Measurements from ENCODE around the gene PAQR8.

Gene PAQR8

GRCh38 chr6:52362443-52363227 is 684 bp downstream of the PAQR8 start:
- peak overlapping the region; percentile 98 for H3K4me3 Mint-ChIP-seq

GRCh38 chr6:52363228-52363867 is 1.4 kb downstream of the PAQR8 start:
- peaks cover 43% of the 10 kb centered on the region for H3K4me1 Mint-ChIP-seq
- H3K27ac Mint-ChIP-seq: peak overlapping the region; percentile 88
- no peak for DNase-seq (ENCODE audit: low spot score in 2 of 2)
- peaks cover 17% of the 10 kb centered on the region for H3K36me3 Mint-ChIP-seq
- ATAC-seq: no peak
- peak overlapping the region; percentile 98 for H3K4me3 Mint-ChIP-seq
- H3K9me3 Mint-ChIP-seq: no peaks in the 10 kb centered on the region

More at GRCh38 chr6:52362443-52363227, 684 bp downstream of the PAQR8 start:
- peak; percentile 68 for ATAC-seq
- H3K36me3 Mint-ChIP-seq: peaks cover 17% of the 10 kb centered on the region
- H3K9me3 Mint-ChIP-seq: no peaks in the 10 kb centered on the region
- peak overlapping the region; percentile 88 for H3K27ac Mint-ChIP-seq
- H3K4me1 Mint-ChIP-seq: peaks cover 38% of the 10 kb centered on the region
- DNase-seq (ENCODE audit: low spot score in 2 of 2): no peak

GRCh38 chr6:52364480-52365166 is 2.7 kb downstream of the PAQR8 start:
- Mint-ChIP-seq H3K4me1 (peaks cover 43% of the 10 kb centered on the region), H3K27ac (no peak overlapping the region)

GRCh38 chr6:52365317-52365716 is 3.4 kb downstream of the PAQR8 start:
- no peak for ATAC-seq
- DNase-seq (ENCODE audit: low spot score in 2 of 2): no peak
- Mint-ChIP-seq H3K36me3 (peaks cover 22% of the 10 kb centered on the region), H3K4me3 (no peak overlapping the region), H3K9me3 (no peaks in the 10 kb centered on the region), H3K27ac (no peak overlapping the region), H3K4me1 (peaks cover 43% of the 10 kb centered on the region)

More at GRCh38 chr6:52364480-52365166, 2.7 kb downstream of the PAQR8 start:
- DNase-seq (ENCODE audit: low spot score in 2 of 2) (no peak), ATAC-seq (no peak)
- H3K4me3 Mint-ChIP-seq: no peak overlapping the region
- peaks cover 22% of the 10 kb centered on the region for H3K36me3 Mint-ChIP-seq
- H3K9me3 Mint-ChIP-seq: no peaks in the 10 kb centered on the region

GRCh38 chr6:52365866-52366540 is 4.1 kb downstream of the PAQR8 start:
- Mint-ChIP-seq H3K4me1 (peaks cover 43% of the 10 kb centered on the region), H3K4me3 (no peak overlapping the region), H3K9me3 (no peaks in the 10 kb centered on the region), H3K27ac (no peak overlapping the region), H3K36me3 (peaks cover 22% of the 10 kb centered on the region)
- no peak for DNase-seq (ENCODE audit: low spot score in 2 of 2)
- ATAC-seq: no peak

GRCh38 chr6:52368002-52368401 is 6.1 kb downstream of the PAQR8 start:
- Mint-ChIP-seq H3K4me1 (peaks cover 27% of the 10 kb centered on the region), H3K9me3 (no peaks in the 10 kb centered on the region), H3K4me3 (no peak overlapping the region), H3K27ac (peak overlapping the region; percentile 29), H3K36me3 (peaks cover 12% of the 10 kb centered on the region)
- DNase-seq (ENCODE audit: low spot score in 2 of 2) (no peak), ATAC-seq (no peak)

GRCh38 chr6:52369234-52369633 is 7.3 kb downstream of the PAQR8 start:
- peaks cover 20% of the 10 kb centered on the region for H3K4me1 Mint-ChIP-seq
- H3K9me3 Mint-ChIP-seq: no peaks in the 10 kb centered on the region
- H3K36me3 Mint-ChIP-seq: peaks cover 12% of the 10 kb centered on the region
- DNase-seq (ENCODE audit: low spot score in 2 of 2) (no peak), ATAC-seq (no peak)
- no peak overlapping the region for H3K27ac Mint-ChIP-seq
- H3K4me3 Mint-ChIP-seq: no peak overlapping the region

- Mint-ChIP-seq H3K4me3 (no peak overlapping the region), H3K9me3 (no peaks in the 10 kb centered on the region), H3K4me1 (peaks cover 32% of the 10 kb centered on the region), H3K36me3 (peaks cover 5% of the 10 kb centered on the region), H3K27ac (no peak overlapping the region)
- DNase-seq (ENCODE audit: low spot score in 2 of 2) (no peak), ATAC-seq (no peak)
These were observed 9.8 kb downstream of the PAQR8 start for GRCh38 chr6:52371656-52372191.

- ATAC-seq (no peak), DNase-seq (ENCODE audit: low spot score in 2 of 2) (no peak)
- H3K36me3 Mint-ChIP-seq: peaks cover 5% of the 10 kb centered on the region
- H3K27ac Mint-ChIP-seq: no peak overlapping the region
- H3K4me3 Mint-ChIP-seq: no peak overlapping the region
- peaks cover 33% of the 10 kb centered on the region for H3K4me1 Mint-ChIP-seq
- H3K9me3 Mint-ChIP-seq: no peaks in the 10 kb centered on the region
These were observed 11.3 kb downstream of the PAQR8 start for GRCh38 chr6:52373151-52373690.

GRCh38 chr6:52374247-52374646 is 12.3 kb downstream of the PAQR8 start:
- no peak for ATAC-seq
- peaks cover 8% of the 10 kb centered on the region for H3K36me3 Mint-ChIP-seq
- no peaks in the 10 kb centered on the region for H3K9me3 Mint-ChIP-seq
- peaks cover 35% of the 10 kb centered on the region for H3K4me1 Mint-ChIP-seq
- no peak for DNase-seq (ENCODE audit: low spot score in 2 of 2)
- H3K27ac Mint-ChIP-seq: no peak overlapping the region
- H3K4me3 Mint-ChIP-seq: no peak overlapping the region

- Mint-ChIP-seq H3K36me3 (peaks cover 5% of the 10 kb centered on the region), H3K27ac (peak overlapping the region; percentile 13), H3K4me1 (peaks cover 40% of the 10 kb centered on the region), H3K9me3 (no peaks in the 10 kb centered on the region), H3K4me3 (no peak overlapping the region)
- DNase-seq (ENCODE audit: low spot score in 2 of 2): no peak
- peak; percentile 50 for ATAC-seq
These were observed 14.0 kb downstream of the PAQR8 start for GRCh38 chr6:52375780-52376556.

GRCh38 chr6:52376763-52377162 is 14.8 kb downstream of the PAQR8 start:
- Mint-ChIP-seq H3K27ac (no peak overlapping the region), H3K4me3 (no peak overlapping the region), H3K36me3 (peaks cover 5% of the 10 kb centered on the region), H3K9me3 (no peaks in the 10 kb centered on the region), H3K4me1 (peaks cover 41% of the 10 kb centered on the region)
- DNase-seq (ENCODE audit: low spot score in 2 of 2) (no peak), ATAC-seq (no peak)

- no peaks in the 10 kb centered on the region for H3K9me3 Mint-ChIP-seq
- peaks cover 47% of the 10 kb centered on the region for H3K4me1 Mint-ChIP-seq
- DNase-seq (ENCODE audit: low spot score in 2 of 2): no peak
- H3K27ac Mint-ChIP-seq: peak overlapping the region; percentile 50
- no peak for ATAC-seq
- H3K4me3 Mint-ChIP-seq: no peak overlapping the region
- peaks cover 5% of the 10 kb centered on the region for H3K36me3 Mint-ChIP-seq
These were observed 15.7 kb downstream of the PAQR8 start for GRCh38 chr6:52377538-52378221.

- Mint-ChIP-seq H3K4me1 (peaks cover 49% of the 10 kb centered on the region), H3K4me3 (no peak overlapping the region), H3K9me3 (no peaks in the 10 kb centered on the region), H3K27ac (no peak overlapping the region), H3K36me3 (peaks cover 5% of the 10 kb centered on the region)
- no peak for DNase-seq (ENCODE audit: low spot score in 2 of 2)
- peak; percentile 77 for ATAC-seq
These were observed 19.3 kb downstream of the PAQR8 start for GRCh38 chr6:52381249-52381648.

Data from stimulated activated effector memory CD8-positive, alpha-beta T cell treated with anti-CD3 and anti-CD28 coated beads, Interleukin-12 subunit alpha, Interleukin-12 subunit beta, amount 100 ng/mL, for 72 hours (primary cell).